Keratinocyte (primary cell): ENCODE measurements around the gene TMEM59L. TPM values are rescaled to one million over a fixed set of nuclear protein-coding genes. Genes with fewer than 3 reads are reported as not detected.

Source experiments
- DNase-seq: peaks from one replicate; pipeline ENCODE4 v3.0.0-alpha.2; 2011; ENCODE audit warnings: low read depth, missing footprints, low spot score
- FAIRE-seq: peaks from 2 replicates; lab custom pipeline; 2011; peaks lifted over from hg19 to GRCh38; lab: Jason Lieb, UNC
- H2AFZ ChIP-seq: 2 replicates; pipeline ENCODE4 v1.6.0; 2012; ENCODE audit warnings: low read length, control low read depth, inconsistent platforms; ENCODE audit not compliant: control insufficient read depth
- H3K27ac ChIP-seq: 2 replicates; pipeline ENCODE4 v1.5.1; 2011; ENCODE audit warnings: low read length; ENCODE audit not compliant: control insufficient read depth, insufficient read depth
- H3K27me3 ChIP-seq: 3 replicates; pipeline ENCODE4 v1.6.0; 2011; ENCODE audit warnings: low read length; ENCODE audit not compliant: control insufficient read depth, insufficient read depth; ENCODE audit errors: extremely low read depth
- H3K36me3 ChIP-seq, 2 experiments: 2 replicates in 1 of 2; 3 replicates in 1 of 2; pipeline ENCODE4 v1.5.1; 2011; ENCODE audit warnings: low read length in 2 of 2, mild to moderate bottlenecking in 1 of 2; ENCODE audit not compliant: control insufficient read depth in 2 of 2, insufficient read depth in 2 of 2; ENCODE audit errors: extremely low read depth in 1 of 2
- H3K4me1 ChIP-seq: 3 replicates; pipeline ENCODE4 v1.5.1; 2011; ENCODE audit warnings: low read length; ENCODE audit not compliant: control insufficient read depth, insufficient read depth; ENCODE audit errors: extremely low read depth
- H3K4me2 ChIP-seq: 3 replicates; pipeline ENCODE4 v1.6.0; 2011; ENCODE audit warnings: low read depth, low read length; ENCODE audit not compliant: control insufficient read depth, insufficient read depth; ENCODE audit errors: extremely low read depth
- H3K4me3 ChIP-seq, 3 experiments: fragments of 200-600 bp in 1 of 3; sonication (generic) in 1 of 3; 2 replicates in 2 of 3; 3 replicates in 1 of 3; pipeline ENCODE4 v1.5.1; 2011 to 2016; ENCODE audit warnings: low read length in 3 of 3, mild to moderate bottlenecking in 3 of 3, control low read depth in 2 of 3, inconsistent platforms in 1 of 3, low read depth in 1 of 3, mixed read lengths in 1 of 3, mixed run types in 1 of 3, moderate library complexity in 1 of 3; ENCODE audit not compliant: control insufficient read depth in 2 of 3, insufficient read depth in 2 of 3; ENCODE audit errors: extremely low read depth in 1 of 3
- H3K79me2 ChIP-seq: 2 replicates; pipeline ENCODE4 v1.6.0; 2012; ENCODE audit warnings: low read length; ENCODE audit not compliant: control insufficient read depth, insufficient read depth
- H3K9ac ChIP-seq: 3 replicates; pipeline ENCODE4 v1.6.0; 2011; ENCODE audit warnings: low read length; ENCODE audit not compliant: control insufficient read depth, insufficient read depth; ENCODE audit errors: extremely low read depth
- H3K9me1 ChIP-seq: 3 replicates; pipeline ENCODE4 v1.6.0; 2011; ENCODE audit warnings: low read length; ENCODE audit not compliant: control insufficient read depth, insufficient read depth; ENCODE audit errors: extremely low read depth
- H3K9me3 ChIP-seq: 2 replicates; pipeline ENCODE4 v1.5.1; 2012; ENCODE audit warnings: low read depth, low read length; ENCODE audit not compliant: control insufficient read depth
- H4K20me1 ChIP-seq: 3 replicates; pipeline ENCODE4 v1.6.0; 2011; ENCODE audit warnings: low read length; ENCODE audit not compliant: control insufficient read depth, insufficient read depth; ENCODE audit errors: extremely low read depth
- EZH2 ChIP-seq: IDR thresholded peaks from one replicate; pipeline ENCODE4 v1.6.1; 2012; ENCODE audit warnings: inconsistent platforms, mild to moderate bottlenecking, low read length, moderate library complexity
- dilution Hi-C: fragments of 300-500 bp; cut with MboI; formaldehyde crosslinking; loops from one replicate; pipeline ENCODE4 v1.7.0; 2020; ENCODE audit warnings: low sequenced_read_pairs; ENCODE audit not compliant: extremely low pct_ligation_motif_present
- polyA plus RNA-seq, 5 experiments: library from polyadenylated mRNA; depleted of rRNA in 3 of 5; stranded (reverse) in 3 of 5; stranded (forward) in 1 of 5; unstranded in 1 of 5; fragments of >200 nt; gene quantifications; 1 replicate in 1 of 5; 2 replicates in 3 of 5; 3 replicates in 1 of 5; pipeline versions ENCODE4 v1.2.1 to v1.2.3, GENCODE V29; 2011 to 2012; ENCODE audit warnings: missing spikeins in 2 of 5, low read depth in 1 of 5, low replicate concordance in 1 of 5
- TF ChIP-seq, protein P1 (sequence below), 3 experiments: IDR thresholded peaks in 1 of 3; conservative IDR thresholded peaks in 1 of 3; optimal IDR thresholded peaks in 1 of 3; 2 replicates in 2 of 3; 3 replicates in 1 of 3; pipeline versions ENCODE3 to v1.5.1; 2011; ENCODE audit warnings: low read length in 3 of 3, mild to moderate bottlenecking in 3 of 3, moderate library complexity in 2 of 3, control low read depth in 1 of 3, inconsistent platforms in 1 of 3; ENCODE audit not compliant: insufficient read depth in 2 of 3; ENCODE audit errors: extremely low read depth in 1 of 3

Gene TMEM59L
- polyA plus RNA-seq, 1 donor (not counting 4 experiments of a cell fraction or from before 2014, with no cell fraction given): not detected

DNA sequence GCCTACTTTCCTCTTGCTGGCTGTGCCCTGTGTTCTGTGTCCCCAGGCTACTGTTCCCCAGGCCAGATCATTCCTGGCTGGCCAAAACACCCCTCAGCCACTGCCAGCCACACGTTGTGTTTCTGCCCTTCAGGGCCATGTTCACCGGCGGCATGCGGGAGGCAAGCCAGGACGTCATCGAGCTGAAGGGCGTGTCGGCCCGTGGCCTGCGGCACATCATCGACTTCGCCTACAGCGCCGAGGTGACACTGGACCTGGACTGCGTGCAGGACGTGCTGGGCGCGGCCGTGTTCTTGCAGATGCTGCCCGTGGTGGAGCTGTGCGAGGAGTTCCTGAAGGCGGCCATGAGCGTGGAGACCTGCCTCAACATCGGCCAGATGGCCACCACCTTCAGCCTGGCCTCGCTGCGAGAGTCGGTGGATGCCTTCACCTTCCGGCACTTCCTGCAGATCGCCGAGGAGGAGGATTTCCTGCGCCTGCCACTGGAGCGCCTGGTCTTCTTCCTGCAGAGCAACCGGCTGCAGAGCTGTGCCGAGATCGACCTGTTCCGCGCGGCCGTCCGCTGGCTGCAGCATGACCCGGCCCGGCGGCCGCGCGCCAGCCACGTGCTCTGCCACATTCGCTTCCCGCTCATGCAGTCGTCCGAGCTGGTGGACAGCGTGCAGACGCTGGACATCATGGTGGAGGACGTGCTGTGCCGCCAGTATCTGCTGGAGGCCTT lies 55.0 kb downstream of the TMEM59L start:
- H3K9me3 ChIP-seq: no peaks in the 10 kb centered on the region
- H3K9me1 ChIP-seq: no peaks in the 10 kb centered on the region
- no peak overlapping the region for H3K27ac ChIP-seq
- no peak overlapping the region for H3K4me2 ChIP-seq
- H3K4me3 ChIP-seq: no peak overlapping the region
- H3K27me3 ChIP-seq: no peaks in the 10 kb centered on the region
- dilution Hi-C loops: no loop called here
- FAIRE-seq (no peak), DNase-seq (no peak)
- H3K36me3 ChIP-seq: peaks cover 0 to 6% of the 10 kb centered on the region in 2 experiments
- H3K4me1 ChIP-seq: no peaks in the 10 kb centered on the region
- TF ChIP-seq, protein P1, sequence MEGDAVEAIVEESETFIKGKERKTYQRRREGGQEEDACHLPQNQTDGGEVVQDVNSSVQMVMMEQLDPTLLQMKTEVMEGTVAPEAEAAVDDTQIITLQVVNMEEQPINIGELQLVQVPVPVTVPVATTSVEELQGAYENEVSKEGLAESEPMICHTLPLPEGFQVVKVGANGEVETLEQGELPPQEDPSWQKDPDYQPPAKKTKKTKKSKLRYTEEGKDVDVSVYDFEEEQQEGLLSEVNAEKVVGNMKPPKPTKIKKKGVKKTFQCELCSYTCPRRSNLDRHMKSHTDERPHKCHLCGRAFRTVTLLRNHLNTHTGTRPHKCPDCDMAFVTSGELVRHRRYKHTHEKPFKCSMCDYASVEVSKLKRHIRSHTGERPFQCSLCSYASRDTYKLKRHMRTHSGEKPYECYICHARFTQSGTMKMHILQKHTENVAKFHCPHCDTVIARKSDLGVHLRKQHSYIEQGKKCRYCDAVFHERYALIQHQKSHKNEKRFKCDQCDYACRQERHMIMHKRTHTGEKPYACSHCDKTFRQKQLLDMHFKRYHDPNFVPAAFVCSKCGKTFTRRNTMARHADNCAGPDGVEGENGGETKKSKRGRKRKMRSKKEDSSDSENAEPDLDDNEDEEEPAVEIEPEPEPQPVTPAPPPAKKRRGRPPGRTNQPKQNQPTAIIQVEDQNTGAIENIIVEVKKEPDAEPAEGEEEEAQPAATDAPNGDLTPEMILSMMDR (optimal IDR thresholded peaks at IDR 0.05 in 1 of 3, IDR thresholded peaks at IDR 0.05 in 1 of 3, conservative IDR thresholded peaks at IDR 0.05 in 1 of 3; ENCODE audit: extremely low read depth in 1 of 3, insufficient read depth in 2 of 3, low read length in 3 of 3): no peak
- no peak for TF ChIP-seq EZH2
- no peak overlapping the region for H2AFZ ChIP-seq
- H4K20me1 ChIP-seq: no peaks in the 10 kb centered on the region
- H3K79me2 ChIP-seq: no peaks in the 10 kb centered on the region
- no peak overlapping the region for H3K9ac ChIP-seq

DNA sequence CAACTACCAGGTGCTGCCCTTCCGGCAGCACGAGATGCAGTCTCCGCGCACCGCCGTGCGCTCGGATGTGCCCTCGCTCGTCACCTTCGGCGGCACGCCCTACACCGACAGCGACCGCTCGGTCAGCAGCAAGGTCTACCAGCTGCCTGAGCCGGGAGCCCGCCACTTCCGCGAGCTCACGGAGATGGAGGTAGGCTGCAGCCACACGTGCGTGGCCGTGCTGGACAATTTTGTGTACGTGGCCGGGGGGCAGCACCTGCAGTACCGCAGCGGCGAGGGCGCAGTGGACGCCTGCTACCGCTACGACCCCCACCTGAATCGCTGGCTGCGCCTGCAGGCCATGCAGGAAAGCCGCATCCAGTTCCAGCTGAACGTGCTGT lies 55.6 kb downstream of the TMEM59L start:
- H4K20me1 ChIP-seq: no peaks in the 10 kb centered on the region
- no peak for TF ChIP-seq EZH2
- TF ChIP-seq, protein P1 (optimal IDR thresholded peaks at IDR 0.05 in 1 of 3, IDR thresholded peaks at IDR 0.05 in 1 of 3, conservative IDR thresholded peaks at IDR 0.05 in 1 of 3; ENCODE audit: extremely low read depth in 1 of 3, insufficient read depth in 2 of 3, low read length in 3 of 3): no peak
- no peak overlapping the region for H3K27ac ChIP-seq
- dilution Hi-C loops: no loop called here
- no peak overlapping the region for H3K4me3 ChIP-seq
- H3K4me2 ChIP-seq: no peak overlapping the region
- H3K9me1 ChIP-seq: no peaks in the 10 kb centered on the region
- no peaks in the 10 kb centered on the region for H3K4me1 ChIP-seq
- H3K36me3 ChIP-seq: peaks cover 0 to 6% of the 10 kb centered on the region in 2 experiments
- no peaks in the 10 kb centered on the region for H3K9me3 ChIP-seq
- no peak overlapping the region for H3K9ac ChIP-seq
- FAIRE-seq (no peak), DNase-seq (no peak)
- no peaks in the 10 kb centered on the region for H3K27me3 ChIP-seq
- H2AFZ ChIP-seq: no peak overlapping the region
- no peaks in the 10 kb centered on the region for H3K79me2 ChIP-seq
